GM12801 (cell line): ENCODE data around the gene LRCH3.

ENCODE experiments used
- CTCF ChIP-seq: IDR thresholded peaks from one replicate; pipeline ENCODE4 v1.5.1; 2011; ENCODE audit warnings: control low read depth; ENCODE audit not compliant: insufficient read length; ENCODE audit errors: extremely low read depth

LRCH3 gene

GRCh38 chr3:197775317-197775716 lies 15.7 kb upstream of the LRCH3 start:
- TF ChIP-seq CTCF = no peak

GRCh38 chr3:197782230-197782629 lies 8.8 kb upstream of the LRCH3 start:
- no peak for TF ChIP-seq CTCF

GRCh38 chr3:197784019-197784585 lies 7.0 kb upstream of the LRCH3 start:
- TF ChIP-seq CTCF = no peak

GRCh38 chr3:197787412-197787811 lies 3.6 kb upstream of the LRCH3 start:
- TF ChIP-seq CTCF = no peak

- TF ChIP-seq CTCF = no peak
These were observed 1.7 kb upstream of the LRCH3 start for GRCh38 chr3:197789309-197789708.

GRCh38 chr3:197790033-197790432 lies 1.0 kb upstream of the LRCH3 start:
- TF ChIP-seq CTCF = no peak

- TF ChIP-seq CTCF = no peak
These were observed 1.0 kb downstream of the LRCH3 start for GRCh38 chr3:197791892-197792647.
